ENCODE measurements around the gene PI4K2A.
"Not testable (repeated sequence)": the region's sequence is repeated elsewhere in the genome, so short reads cannot be mapped to it uniquely, and the experiment has no call there.

The PI4K2A gene

GRCh38 chr10:97632949-97633884 is 7.3 kb upstream of the PI4K2A start, which contains the start of gene MORN4:
Gene MORN4 (minus strand): TSS chr10:97633500. CDS start chr10:97619653, 13,847 bp downstream.
- peak; percentile 69 for DNase-seq

- DNase-seq, result no peak
Measured at GRCh38 chr10:97633921-97634320, 6.5 kb upstream of the PI4K2A start.

- no peak for DNase-seq
Measured at GRCh38 chr10:97635577-97635976, 4.9 kb upstream of the PI4K2A start.

- not testable (repeated sequence) for DNase-seq
Measured at GRCh38 chr10:97639090-97639489, 1.4 kb upstream of the PI4K2A start.

- DNase-seq, result no peak
Measured at GRCh38 chr10:97640868-97641811, 669 bp downstream of the PI4K2A start.

GRCh38 chr10:97642471-97643159 is 2.1 kb downstream of the PI4K2A start:
- DNase-seq, result not testable (repeated sequence)

- DNase-seq, result no peak
Measured at GRCh38 chr10:97643441-97643985, 3.0 kb downstream of the PI4K2A start.

- DNase-seq, result no peak
Measured at GRCh38 chr10:97644936-97645335, 4.5 kb downstream of the PI4K2A start.

- DNase-seq, result no peak
Measured at GRCh38 chr10:97647556-97647955, 7.1 kb downstream of the PI4K2A start.

- no peak for DNase-seq
Measured at GRCh38 chr10:97648562-97649404, 8.3 kb downstream of the PI4K2A start.

GRCh38 chr10:97649405-97649750 is 8.9 kb downstream of the PI4K2A start:
- DNase-seq, result not testable (repeated sequence)

- no peak for DNase-seq
Measured at GRCh38 chr10:97650726-97651125, 10.3 kb downstream of the PI4K2A start.

GRCh38 chr10:97651773-97652172 is 11.3 kb downstream of the PI4K2A start:
- DNase-seq, result no peak

GRCh38 chr10:97656777-97657176 is 16.3 kb downstream of the PI4K2A start:
- no peak for DNase-seq

GRCh38 chr10:97659589-97659988 is 19.1 kb downstream of the PI4K2A start:
- DNase-seq, result no peak

GRCh38 chr10:97664282-97664850 is 23.9 kb downstream of the PI4K2A start:
- no peak for DNase-seq

- DNase-seq, result no peak
Measured at GRCh38 chr10:97666992-97667391, 26.5 kb downstream of the PI4K2A start.

- no peak for DNase-seq
Measured at GRCh38 chr10:97667463-97667862, 27.0 kb downstream of the PI4K2A start.

- DNase-seq, result no peak
Measured at GRCh38 chr10:97669571-97669970, 29.1 kb downstream of the PI4K2A start.

- no peak for DNase-seq
Measured at GRCh38 chr10:97673736-97674525, 33.5 kb downstream of the PI4K2A start.

Data from GOT3 (cell line).